ENCODE measurements around the gene CST9. TPM values are rescaled to one million over a fixed set of nuclear protein-coding genes. Genes with fewer than 3 reads are reported as not detected.

The CST9 gene
- total and polyA plus RNA-seq, 2 of the 8 experiments (the other 6 are each of a cell fraction or from before 2014, with no cell fraction given): 0.05 to 0.19 TPM

GRCh38 chr20:23612396-23612795 is 6.7 kb upstream of the CST9 start:
- Histone ChIP-seq H3K23ac (ENCODE audit: insufficient read length) (no peak overlapping the region), H3K79me1 (ENCODE audit: low read depth, low read length) (no peaks in the 10 kb centered on the region), H3K18ac (ENCODE audit: extremely low read depth, low read length) (no peak overlapping the region), H3K14ac (ENCODE audit: insufficient read length) (no peak overlapping the region), H4K20me1 (replicated peaks in 1 of 2; ENCODE audit: control insufficient read depth in 1 of 2, insufficient read depth in 2 of 2, low read length in 2 of 2) (no peaks in the 10 kb centered on the region), H3K56ac (replicated peaks; ENCODE audit: insufficient read length, low read depth, low read length) (no peak overlapping the region), H3K4me1 (replicated peaks in 1 of 4; ENCODE audit: control insufficient read depth in 3 of 4, insufficient read depth in 4 of 4, low read length in 3 of 4) (peaks cover 0 to 7% (median 2%) of the 10 kb centered on the region in 4 experiments; a peak in 3 of 7 replicates), H2AK5ac (ENCODE audit: low read depth, low read length) (no peak overlapping the region), H3K4ac (replicated peaks; ENCODE audit: insufficient read length, low read depth, low read length) (no peak overlapping the region), H2AFZ (ENCODE audit: low read length) (no peak overlapping the region), H4K91ac (replicated peaks; ENCODE audit: insufficient read length, low read length) (no peak overlapping the region), H3K9me3 (ENCODE audit: insufficient read depth in 2 of 2, low read depth in 1 of 2, low read length in 1 of 2) (no peaks in the 10 kb centered on the region), H3K23me2 (ENCODE audit: low read depth, low read length) (peaks cover 1% of the 10 kb centered on the region; the same call in 1 of the 2 replicates), H4K8ac (ENCODE audit: extremely low read depth, insufficient read depth, low read length) (no peak overlapping the region), H2BK5ac (ENCODE audit: low read depth, low read length) (no peak overlapping the region), H3K27me3 (replicated peaks in 1 of 4; ENCODE audit: control insufficient read depth in 3 of 4, extremely low read depth in 1 of 4, insufficient read depth in 3 of 4, low read length in 3 of 4) (no peaks in the 10 kb centered on the region; a peak in 1 of 7 replicates), H2BK12ac (ENCODE audit: low read depth, low read length) (no peak overlapping the region), H3K27ac (ENCODE audit: low read depth, low read length) (no peak overlapping the region), H3K4me2 (ENCODE audit: insufficient read depth in 1 of 2, low read depth in 2 of 2, low read length in 2 of 2) (no peak overlapping the region), H3K36me3 (ENCODE audit: control insufficient read depth in 2 of 4, insufficient read depth in 4 of 4, low read length in 3 of 4) (no peaks in the 10 kb centered on the region), H2BK120ac (replicated peaks; ENCODE audit: low read depth, low read length) (no peak overlapping the region), H2BK15ac (ENCODE audit: low read length) (no peak overlapping the region), H3K9ac (replicated peaks in 1 of 4; ENCODE audit: extremely low read depth in 1 of 4, low read depth in 3 of 4, low read length in 3 of 4) (no peak overlapping the region), H2BK20ac (ENCODE audit: low read length) (no peak overlapping the region), H3K4me3 (ENCODE audit: extremely low read depth in 1 of 4, insufficient read depth in 2 of 4, low read depth in 3 of 4, low read length in 4 of 4) (no peak overlapping the region), H4K5ac (ENCODE audit: insufficient read length, low read depth, low read length) (no peak overlapping the region), H3K79me2 (ENCODE audit: control insufficient read depth in 1 of 2, insufficient read depth in 2 of 2, low read length in 2 of 2) (no peaks in the 10 kb centered on the region)
- CTCF ChIA-PET (ENCODE audit: partially characterized antibody): interaction anchor here (0.7 to 18.5 kb wide), 3 partner anchors 8 to 168 kb away, joined by 3 to 328 read pairs (median 3); partner anchors contain the start of genes CST11 and CSTL1
- POLR2A ChIA-PET (ENCODE audit: partially characterized antibody): no interaction called here
- DNase-seq (ENCODE audit: low read depth in 1 of 2, low spot score in 2 of 2) (no peak), FAIRE-seq (no peak)
- TF ChIP-seq ATF2 (IDR thresholded peaks at IDR 0.05; ENCODE audit: low read length): no peak
- TF ChIP-seq E2F6 (IDR thresholded peaks at IDR 0.05): no peak
- TF ChIP-seq YY1 (IDR thresholded peaks at IDR 0.05; ENCODE audit: low read depth, low read length): no peak
- TF ChIP-seq RBBP5 (IDR thresholded peaks at IDR 0.05; ENCODE audit: borderline replicate concordance, low read depth, low read length): no peak
- TF ChIP-seq GTF2F1 (IDR thresholded peaks at IDR 0.05; ENCODE audit: borderline replicate concordance, low read depth, low read length): no peak
- TF ChIP-seq POU5F1 (IDR thresholded peaks at IDR 0.05; ENCODE audit: low read depth, low read length): no peak
- TF ChIP-seq SIRT6 (IDR thresholded peaks at IDR 0.05; ENCODE audit: low read length): no peak
- TF ChIP-seq TEAD4 (IDR thresholded peaks at IDR 0.05; ENCODE audit: low read depth, low read length): no peak
- no peak for TF ChIP-seq EGR1 (IDR thresholded peaks at IDR 0.05; ENCODE audit: borderline replicate concordance, low read depth, low read length)
- no peak for TF ChIP-seq RAD21 (IDR thresholded peaks at IDR 0.05 in 1 of 2, conservative IDR thresholded peaks at IDR 0.05 in 1 of 2; ENCODE audit: low read depth in 2 of 2, low read length in 2 of 2)
- no peak for TF ChIP-seq MAFK (IDR thresholded peaks at IDR 0.05; ENCODE audit: low read depth, low read length)
- WGBS, 2 experiments (ENCODE audit: extremely low coverage in 1 of 2, insufficient coverage in 1 of 2, insufficient read length in 1 of 2, insufficient replicate concordance in 2 of 2, low coverage in 1 of 2, low lambda C conversion rate in 2 of 2, missing lambda C conversion rate in 1 of 2): 79% methylated on average over 2 of the region's 2 CpGs; no CpG with 5 or more reads in 1 of the 2 experiments
